K562 (cell line): ENCODE results near the gene ERGIC1. TPM values are rescaled to one million over a fixed set of nuclear protein-coding genes. Genes with fewer than 3 reads are reported as not detected.

ENCODE experiments used
- CCNT2 ChIP-seq: IDR thresholded peaks from 2 replicates; pipeline ENCODE4 v1.6.1; 2011; ENCODE audit warnings: borderline replicate concordance, low read depth, mild to moderate bottlenecking, moderate library complexity, mixed read lengths, low read length; ENCODE audit not compliant: insufficient read length; ENCODE audit errors: extremely low read depth
- E2F5 ChIP-seq: sonication (generic); formaldehyde crosslinking; IDR thresholded peaks from 2 replicates; pipeline ENCODE4 v1.8.0; 2022; ENCODE audit warnings: mild to moderate bottlenecking, missing genetic modification reagents
- HNRNPK ChIP-seq: fragments of 200-400 bp; formaldehyde crosslinking; IDR thresholded peaks from one replicate; pipeline ENCODE4 v1.6.1; 2018; ENCODE audit warnings: mild to moderate bottlenecking, low read depth, low read length; ENCODE audit not compliant: poor library complexity, severe bottlenecking
- KDM1A ChIP-seq, 2 experiments: fragments of 450-650 bp; IDR thresholded peaks; 2 replicates each; pipeline ENCODE4 v1.6.1; 2016; ENCODE audit warnings: mild to moderate bottlenecking in 2 of 2
- MYBL2 ChIP-seq, 2 experiments: fragments of 450-650 bp in 1 of 2; sonication (generic) in 1 of 2; formaldehyde crosslinking in 1 of 2; IDR thresholded peaks; 2 replicates each; pipeline versions ENCODE4 v1.6.1 to v1.8.1; 2017 to 2022; ENCODE audit warnings: borderline replicate concordance in 1 of 2, inconsistent platforms in 1 of 2, low read depth in 1 of 2, mild to moderate bottlenecking in 1 of 2, missing genetic modification reagents in 1 of 2, moderate library complexity in 1 of 2
- PATZ1 ChIP-seq: fragments of 250-450 bp; sonication (Bioruptor Pico); IDR thresholded peaks from 2 replicates; pipeline ENCODE4 v1.5.0; 2020; ENCODE audit warnings: mild to moderate bottlenecking, borderline replicate concordance
- PCBP2 ChIP-seq: fragments of 200-400 bp; formaldehyde crosslinking; IDR thresholded peaks from 2 replicates; pipeline ENCODE4 v1.6.1; 2018; ENCODE audit warnings: low read length, low read depth, mild to moderate bottlenecking, moderate library complexity; ENCODE audit not compliant: poor library complexity, severe bottlenecking
- PRDM10 ChIP-seq: fragments of 450-650 bp; IDR thresholded peaks from 2 replicates; pipeline ENCODE4 v1.6.1; 2018; ENCODE audit not compliant: partially characterized antibody
- polyA plus RNA-seq, 8 experiments: library from polyadenylated mRNA; depleted of rRNA in 4 of 8; stranded (reverse) in 5 of 8; unstranded in 3 of 8; fragments of >200 nt; fragmentation: Nextera tagmentation in 2 of 8; fragmentation: Illumina TruSeq in 1 of 8; extraction: Ambion mirVana in 2 of 8; extraction: Trizol in 1 of 8; gene quantifications; 2 replicates each; pipeline versions ENCODE4 v1.2.1 to v1.2.3, GENCODE V29; 2011 to 2014; ENCODE audit warnings: inconsistent platforms in 1 of 8, missing spikeins in 1 of 8
- total RNA-seq, 7 experiments: library from RNA; depleted of rRNA in 6 of 7; stranded (reverse); fragments of >200 nt in 6 of 7; fragmentation: Illumina TruSeq in 2 of 7; extraction: Trizol in 2 of 7; gene quantifications; 2 replicates each; pipeline versions ENCODE4 v1.2.1 to v1.2.3, GENCODE V29; 2011 to 2021; ENCODE audit warnings: low replicate concordance in 1 of 7

ERGIC1 gene
- total and polyA plus RNA-seq, 9 of the 15 experiments (the other 6 are each of a cell fraction or from before 2014, with no cell fraction given), result 5.5 to 68.4 (median 36.4) TPM

- TF ChIP-seq PRDM10 (no peak), PCBP2 (no peak), CCNT2 (no peak), HNRNPK (no peak), KDM1A (IDR thresholded peaks at IDR 0.05) (no peak), PATZ1 (CRISPR knock-in tag) (no peak), E2F5 (CRISPR knock-in tag) (no peak), MYBL2 (IDR thresholded peaks at IDR 0.05; ENCODE audit: low read depth) (no peak), MYBL2 (CRISPR knock-in tag; IDR thresholded peaks at IDR 0.05; ENCODE audit: borderline replicate concordance) (no peak)
Observed at GRCh38 chr5:172918421-172919371, 84.6 kb downstream of the ERGIC1 start (continued).
